HG03457 (cell line): ENCODE data around the gene SRSF2.
"Not testable (repeated sequence)": the region's sequence is repeated elsewhere in the genome, so short reads cannot be mapped to it uniquely, and the experiment has no call there.

Experiments
- ATAC-seq: cut with Tn5 transposase; IDR thresholded peaks from one replicate; pipeline ENCODE4 v1.9.1; 2021; ENCODE audit warnings: moderate number of reproducible peaks; ENCODE audit not compliant: unreplicated experiment

SRSF2 gene

DNA sequence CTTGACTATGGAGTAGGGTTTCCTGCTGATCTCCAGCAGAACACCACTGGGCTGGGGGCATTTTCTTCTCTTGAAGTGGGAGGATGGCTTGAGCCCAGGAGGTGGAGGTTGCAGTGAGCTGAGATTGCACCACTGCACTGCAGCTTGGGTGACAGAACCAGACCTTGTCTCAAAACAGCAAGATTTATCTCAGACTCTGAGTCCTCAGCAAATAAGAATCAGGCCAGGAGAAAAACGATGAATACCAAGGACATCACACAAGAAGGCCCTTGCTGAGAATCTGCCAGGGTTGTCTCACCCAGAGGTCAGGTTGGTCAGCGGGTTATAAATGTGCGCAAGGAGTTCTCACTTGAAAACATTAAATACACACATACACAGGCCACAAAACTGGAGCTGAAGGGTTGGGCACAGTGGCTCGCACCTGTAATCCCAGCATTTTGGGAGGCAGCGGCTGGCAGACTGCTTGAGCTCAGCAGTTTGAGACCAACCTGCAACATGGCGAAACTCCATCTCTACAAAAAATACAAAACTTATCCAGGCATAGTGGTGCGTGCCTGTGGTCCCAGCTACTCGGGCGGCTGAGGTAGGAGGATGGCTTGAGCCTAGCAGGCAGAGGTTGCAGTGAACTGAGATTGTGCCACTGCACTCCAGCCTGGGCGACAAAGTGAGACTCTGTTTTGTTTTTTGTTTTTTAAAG, 34.0 kb downstream of the SRSF2 start:
- ATAC-seq, result no peak

DNA sequence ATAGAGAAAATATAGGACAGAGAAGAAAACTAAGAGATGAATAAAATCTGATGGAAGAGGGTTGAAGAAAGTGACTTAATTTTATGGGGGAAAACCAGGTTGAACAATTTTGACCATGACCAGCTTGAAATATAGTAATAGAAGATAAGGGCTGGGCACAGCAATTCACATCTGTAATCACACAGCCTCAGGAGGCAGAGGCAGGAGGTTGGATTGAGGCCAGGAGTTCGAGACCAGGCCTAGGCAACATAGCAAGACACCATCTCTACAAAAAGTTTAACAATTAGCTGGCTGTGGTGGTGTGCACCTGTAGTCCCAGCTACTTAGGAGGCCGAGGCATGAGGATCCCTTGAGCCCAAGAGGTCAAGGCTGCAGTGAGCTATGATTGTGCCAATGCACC, 35.1 kb downstream of the SRSF2 start:
- ATAC-seq, result no peak

DNA sequence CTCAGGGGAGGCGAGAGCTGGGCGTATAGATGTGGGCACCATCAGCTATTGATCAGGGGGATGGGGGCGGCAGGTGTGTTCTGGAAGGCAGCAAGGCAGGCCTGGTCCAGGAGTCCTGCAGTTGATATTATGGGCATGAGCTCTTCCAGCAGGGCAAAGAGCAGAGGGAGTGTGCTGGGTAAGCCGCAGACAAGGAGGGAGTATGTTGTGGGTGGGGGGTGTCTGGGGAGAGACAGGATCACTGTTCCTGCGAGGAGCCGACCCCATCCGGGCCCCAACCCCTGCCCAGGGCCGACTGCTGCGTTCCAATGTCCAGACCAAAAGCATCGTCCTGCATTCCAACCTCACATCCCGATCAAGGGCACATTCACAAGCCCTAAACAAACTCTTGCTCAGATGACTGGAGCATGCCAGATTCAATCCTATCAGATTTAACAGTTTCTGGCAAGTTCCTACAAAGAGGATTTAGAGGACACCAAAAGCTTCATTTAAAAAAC, 35.6 kb downstream of the SRSF2 start:
- ATAC-seq, result no peak

DNA sequence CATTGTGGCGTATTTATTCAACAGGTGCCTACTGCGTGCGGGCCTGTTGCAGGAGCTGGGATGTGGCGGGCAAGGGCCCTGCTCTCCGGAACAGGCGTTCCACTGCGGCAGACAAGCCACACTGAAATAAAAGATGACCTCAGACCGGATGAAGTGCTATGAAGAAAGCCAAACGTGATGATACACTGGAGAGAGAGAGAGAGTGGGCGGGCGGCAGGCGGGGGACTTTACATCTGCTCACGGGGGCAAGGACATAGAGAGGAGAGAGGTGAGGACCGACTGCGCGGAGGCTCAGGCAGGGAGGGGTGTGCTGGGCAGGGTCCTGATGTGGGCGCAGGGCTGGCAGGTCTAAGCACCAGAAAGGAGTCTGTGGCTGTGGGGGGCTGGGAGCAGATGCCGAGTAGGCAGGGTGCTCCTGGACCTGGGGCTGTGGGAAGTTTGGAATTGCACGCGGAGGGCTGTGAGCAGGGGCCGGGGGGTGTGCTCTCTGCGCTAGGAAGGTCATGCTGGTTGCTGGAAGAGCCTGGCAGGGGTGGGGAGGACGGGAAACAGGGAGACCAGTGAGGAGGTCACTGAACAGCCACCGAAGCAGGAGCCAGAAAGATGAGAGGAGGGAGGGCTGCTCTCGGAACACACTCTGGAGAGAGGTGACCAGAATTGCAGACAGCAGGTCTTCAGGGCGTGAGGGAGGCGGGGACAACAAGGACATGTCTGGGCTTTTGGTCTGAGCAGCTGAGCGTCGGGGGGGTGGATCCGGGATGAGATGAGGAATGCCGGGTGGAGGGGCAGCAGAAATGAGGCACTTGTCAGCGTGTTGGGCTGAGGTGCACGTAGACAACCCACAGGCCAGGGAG, 36.3 kb downstream of the SRSF2 start:
- ATAC-seq, result no peak

DNA sequence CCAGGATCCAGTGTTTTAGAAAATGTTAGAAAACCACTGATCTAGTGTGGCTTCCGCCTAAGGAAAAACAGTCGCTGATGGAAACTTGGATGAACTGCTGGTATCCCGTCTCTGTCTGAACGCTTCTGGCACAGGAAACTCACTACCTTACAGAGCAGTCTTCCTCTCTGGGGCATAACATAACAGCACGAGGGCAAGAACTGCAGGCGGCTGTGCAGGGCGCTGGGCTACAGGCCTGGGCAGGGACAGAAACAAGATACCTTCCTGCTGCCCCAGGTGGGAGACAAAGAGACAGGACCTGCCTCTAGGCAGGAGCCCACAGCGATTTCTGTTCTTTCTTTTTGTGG, 36.9 kb downstream of the SRSF2 start:
- ATAC-seq, result no peak

DNA sequence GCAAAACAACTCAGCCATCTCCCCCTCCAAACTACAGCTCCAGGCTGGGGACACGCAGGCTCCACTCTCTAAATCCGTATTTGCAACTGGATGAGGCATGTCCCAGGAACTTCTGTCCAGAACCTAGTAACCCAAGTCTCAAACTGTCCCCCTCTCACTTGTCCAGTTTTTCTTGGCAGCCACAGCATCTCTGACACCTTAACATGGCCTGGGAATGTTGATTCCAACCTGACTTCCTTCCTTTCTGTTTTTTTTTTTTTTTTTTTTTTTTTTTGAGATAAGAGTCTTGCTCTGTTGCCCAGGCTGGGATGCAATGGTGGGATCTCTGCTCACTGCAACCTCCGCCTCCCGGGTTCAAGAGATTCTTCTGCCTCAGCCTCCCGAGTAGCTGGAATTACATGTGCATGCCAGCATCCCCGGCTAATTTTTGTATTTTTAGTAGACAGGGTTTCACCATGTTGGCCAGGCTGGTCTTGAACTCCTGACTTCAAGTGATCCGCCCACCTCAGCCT, 38.6 kb downstream of the SRSF2 start:
- not testable (repeated sequence) for ATAC-seq

DNA sequence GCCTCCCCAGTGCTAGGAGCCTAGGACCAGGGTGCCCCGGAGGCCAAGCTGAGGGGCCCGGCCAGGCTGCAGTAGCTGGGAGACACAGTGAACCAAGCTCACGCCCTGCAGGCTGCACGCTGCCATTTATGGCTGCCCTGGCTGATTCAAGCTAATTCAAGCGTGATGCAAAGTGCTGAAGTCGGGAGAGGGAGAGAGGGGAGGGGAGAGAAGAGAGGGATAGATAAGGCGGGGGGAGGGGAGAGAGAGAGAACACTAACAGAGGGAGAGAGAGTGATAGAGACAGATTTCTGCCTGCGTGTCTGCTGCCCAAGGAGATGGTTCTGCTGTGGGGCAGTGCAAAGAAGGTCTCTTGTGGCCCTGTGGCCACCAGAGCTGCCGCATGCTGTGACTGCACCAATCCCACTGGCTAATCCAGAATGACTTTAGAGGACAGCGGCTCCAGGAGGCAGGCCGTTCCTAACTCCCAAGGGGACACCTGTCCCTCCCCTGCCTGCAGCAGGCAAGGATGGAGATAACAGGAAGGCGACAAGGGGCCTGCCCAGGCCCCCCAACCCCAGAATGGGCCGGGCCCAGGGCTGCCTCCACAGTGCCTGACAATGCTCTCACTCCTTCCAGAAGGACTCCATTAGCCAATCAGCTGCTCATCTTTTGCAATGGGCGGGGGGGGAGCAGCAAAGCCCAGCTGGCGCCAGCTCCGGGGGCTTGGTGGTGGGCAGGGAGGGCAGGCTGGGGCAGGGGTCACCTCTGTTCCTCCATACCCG, 39.2 kb downstream of the SRSF2 start:
- ATAC-seq, result no peak

DNA sequence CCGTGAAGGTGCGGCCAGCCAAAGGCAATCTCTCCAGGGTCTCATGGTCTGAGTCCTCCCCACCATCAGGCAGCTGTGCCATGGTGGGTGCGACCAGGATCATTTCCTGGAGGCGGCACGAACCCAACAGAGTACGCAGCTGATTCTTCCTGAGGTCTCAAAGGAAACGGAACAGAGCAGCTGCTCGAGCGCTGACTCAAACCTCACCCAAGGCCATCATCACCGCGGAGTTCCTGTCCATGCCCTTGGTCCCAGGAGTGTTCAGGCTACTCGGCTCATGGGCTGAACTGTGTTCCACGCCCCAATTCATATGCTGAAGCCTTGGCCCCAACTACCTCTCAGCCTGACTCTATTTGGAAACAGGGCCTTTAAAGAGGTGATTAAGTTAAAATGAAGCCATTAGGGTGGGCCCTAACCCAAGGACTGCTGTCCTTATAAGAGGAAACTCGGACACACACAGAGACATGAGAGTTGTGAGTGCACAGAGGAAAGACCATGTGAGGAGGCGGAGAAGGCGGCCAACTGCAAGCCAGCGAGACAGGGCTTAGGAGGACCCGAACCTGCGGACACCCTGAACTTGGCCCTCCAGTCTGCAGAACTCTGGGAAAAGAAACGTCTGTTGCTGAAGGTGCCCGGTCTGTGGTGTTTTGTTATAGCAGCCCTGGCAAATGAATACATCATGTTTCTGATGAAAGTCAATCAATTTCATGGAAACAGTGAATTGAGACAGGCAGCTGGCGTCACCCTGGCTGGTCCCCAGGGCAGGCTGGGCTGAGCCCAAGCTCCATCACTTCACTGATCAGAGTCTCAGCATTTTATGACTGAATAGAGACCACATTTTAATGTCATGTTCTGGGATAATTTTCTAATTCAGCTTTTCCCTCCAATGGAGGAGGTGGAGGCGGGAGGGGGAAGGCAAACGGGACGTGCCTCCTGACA, 40.1 kb downstream of the SRSF2 start:
- no peak for ATAC-seq

DNA sequence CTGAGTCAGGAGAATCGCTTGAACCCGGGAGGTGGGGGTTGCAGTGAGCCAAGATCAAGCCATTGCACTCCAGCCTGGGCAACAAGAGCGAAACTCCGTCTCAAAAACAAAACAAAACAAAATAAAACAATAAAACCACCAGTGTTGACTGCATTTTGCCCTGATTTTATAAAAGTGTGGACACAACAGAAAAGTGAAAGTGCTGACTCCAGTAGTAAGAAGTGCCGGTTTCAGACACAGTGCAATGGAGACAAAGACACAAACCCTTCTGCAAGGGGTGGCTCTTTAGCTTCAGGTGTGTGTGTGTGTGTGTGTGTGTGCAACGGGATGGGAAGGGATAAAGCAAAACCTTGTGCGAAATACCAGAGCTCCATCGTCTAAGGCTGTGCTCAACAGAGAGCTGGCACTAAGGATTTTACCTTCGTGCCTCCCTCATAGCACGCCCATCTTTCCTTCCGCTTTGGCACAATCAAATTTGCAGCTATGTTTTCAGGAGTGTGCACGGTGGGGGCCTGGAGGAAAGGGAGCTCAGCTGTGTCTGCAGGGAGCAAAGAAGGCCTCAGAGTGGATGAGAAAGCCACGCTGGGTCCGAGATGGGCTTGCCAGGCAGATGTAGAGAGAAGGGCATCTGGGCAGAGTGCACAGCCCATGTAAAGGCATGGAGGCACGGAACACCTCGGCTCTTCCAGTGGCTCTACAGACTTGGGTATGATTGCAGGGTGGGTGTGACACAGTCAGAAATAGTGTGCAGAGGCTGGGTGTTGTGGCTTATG, 41.9 kb downstream of the SRSF2 start:
- no peak for ATAC-seq

DNA sequence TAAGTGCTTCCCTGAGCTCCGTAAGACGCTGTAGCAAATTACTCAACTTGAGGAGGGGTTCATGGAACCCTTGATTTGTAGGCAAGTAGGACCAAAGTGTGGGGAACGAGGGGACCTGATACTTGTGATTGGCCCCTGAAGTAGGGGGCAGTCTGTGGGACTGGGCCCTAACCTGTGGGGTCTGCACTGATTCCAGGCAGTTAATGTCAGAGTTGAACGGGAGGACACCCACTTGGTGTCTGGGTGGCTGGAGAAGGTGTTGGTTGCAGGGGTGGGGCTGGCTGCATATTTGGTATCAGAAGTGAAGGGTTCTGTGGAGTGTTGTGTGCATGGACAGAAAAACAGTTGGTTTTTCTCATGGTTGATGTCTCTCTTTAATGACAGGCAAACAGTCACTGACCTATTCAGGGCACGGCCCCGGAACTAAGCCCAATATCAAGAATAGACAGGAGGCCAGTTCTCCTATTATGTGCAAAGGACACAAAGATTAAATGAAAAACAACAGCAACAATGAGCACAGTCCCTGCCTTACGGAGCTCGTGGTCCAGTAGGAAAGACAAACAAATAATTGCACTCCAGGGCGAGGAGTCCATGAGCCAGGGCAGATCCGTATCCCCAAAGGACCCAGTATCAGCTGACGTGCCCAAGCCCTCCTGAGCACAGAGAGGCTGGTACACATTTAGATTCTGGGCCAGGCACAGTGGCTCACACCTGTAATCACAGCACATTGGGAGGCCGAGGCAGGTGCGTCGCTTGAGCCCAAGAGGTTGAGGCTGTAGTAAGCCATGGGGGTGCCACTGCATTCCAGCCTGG, 45.5 kb downstream of the SRSF2 start:
- ATAC-seq, result no peak

DNA sequence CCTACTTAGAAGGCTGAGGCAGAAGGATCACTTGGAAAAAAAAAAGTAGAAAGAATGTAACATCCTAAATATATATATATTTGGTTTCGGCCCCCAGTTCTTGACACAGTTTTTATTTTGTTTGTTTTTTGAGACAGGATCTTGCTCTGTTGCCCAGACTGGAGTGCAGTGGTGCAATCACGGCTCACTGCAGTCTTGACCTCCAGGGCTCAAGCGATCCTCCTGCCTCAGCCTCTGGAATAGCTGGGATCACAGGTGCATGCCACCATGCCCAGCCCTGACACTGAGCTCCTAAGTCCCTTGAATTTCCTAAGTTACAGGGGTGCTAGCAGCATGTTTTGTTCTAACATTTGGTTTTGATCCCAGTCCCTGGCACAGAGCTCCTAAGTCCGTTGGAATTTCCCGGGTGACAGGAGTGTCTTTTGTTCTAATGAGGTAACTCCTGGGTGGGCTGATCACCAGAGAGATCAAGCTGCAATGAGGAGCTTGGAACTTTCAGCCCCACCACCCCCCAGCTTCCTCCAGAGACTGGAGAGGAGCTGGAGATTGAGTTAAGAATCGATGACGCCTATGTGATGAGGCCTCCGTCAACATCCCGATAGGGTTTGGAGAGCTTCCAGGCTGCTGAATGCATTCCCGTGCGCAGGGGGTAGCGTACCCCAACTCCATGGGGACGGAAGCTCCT, 46.4 kb downstream of the SRSF2 start:
- no peak for ATAC-seq

DNA sequence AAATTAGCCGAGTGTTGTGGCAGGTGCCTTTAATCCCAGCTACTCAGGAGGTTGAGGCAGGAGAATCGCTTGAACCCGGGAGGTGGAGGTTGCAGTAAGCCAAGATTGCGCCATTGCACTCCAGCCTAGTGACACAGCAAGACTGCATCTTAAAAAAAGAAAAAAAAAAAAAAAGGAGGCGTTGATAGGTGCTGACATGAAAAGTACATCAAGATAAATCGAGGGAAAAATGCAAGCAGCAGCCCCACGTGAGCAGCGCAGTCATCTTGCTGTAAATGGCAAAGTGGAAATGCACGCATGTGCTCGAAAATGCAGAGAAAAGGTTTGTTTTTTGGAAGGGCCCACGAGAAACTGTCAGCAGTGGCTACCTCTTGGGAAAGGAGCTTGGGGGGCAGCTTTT, 47.3 kb downstream of the SRSF2 start:
- no peak for ATAC-seq

DNA sequence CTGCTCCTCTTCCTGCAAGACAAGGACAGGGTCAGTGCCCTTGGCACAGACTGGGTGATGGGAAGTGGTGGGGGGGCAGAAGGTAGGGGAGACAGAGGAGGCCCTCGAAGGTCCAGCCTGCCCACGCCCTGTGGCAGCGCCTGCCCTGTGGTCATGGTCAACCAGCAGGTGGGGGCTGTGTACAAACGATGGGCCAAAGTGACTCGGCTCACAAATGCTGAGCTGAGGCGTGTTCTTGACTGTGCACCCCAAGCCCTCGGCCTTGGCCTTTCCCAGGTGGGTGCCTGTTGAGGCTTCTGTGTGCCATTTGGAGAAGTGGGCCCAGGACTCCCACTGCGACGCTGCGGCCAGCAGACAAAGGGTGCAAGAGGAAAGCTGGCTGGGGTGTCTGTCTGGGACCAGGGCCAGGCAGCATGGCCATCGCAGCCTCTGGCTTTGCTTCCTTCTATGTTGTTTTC, 48.9 kb downstream of the SRSF2 start:
- ATAC-seq, result no peak

DNA sequence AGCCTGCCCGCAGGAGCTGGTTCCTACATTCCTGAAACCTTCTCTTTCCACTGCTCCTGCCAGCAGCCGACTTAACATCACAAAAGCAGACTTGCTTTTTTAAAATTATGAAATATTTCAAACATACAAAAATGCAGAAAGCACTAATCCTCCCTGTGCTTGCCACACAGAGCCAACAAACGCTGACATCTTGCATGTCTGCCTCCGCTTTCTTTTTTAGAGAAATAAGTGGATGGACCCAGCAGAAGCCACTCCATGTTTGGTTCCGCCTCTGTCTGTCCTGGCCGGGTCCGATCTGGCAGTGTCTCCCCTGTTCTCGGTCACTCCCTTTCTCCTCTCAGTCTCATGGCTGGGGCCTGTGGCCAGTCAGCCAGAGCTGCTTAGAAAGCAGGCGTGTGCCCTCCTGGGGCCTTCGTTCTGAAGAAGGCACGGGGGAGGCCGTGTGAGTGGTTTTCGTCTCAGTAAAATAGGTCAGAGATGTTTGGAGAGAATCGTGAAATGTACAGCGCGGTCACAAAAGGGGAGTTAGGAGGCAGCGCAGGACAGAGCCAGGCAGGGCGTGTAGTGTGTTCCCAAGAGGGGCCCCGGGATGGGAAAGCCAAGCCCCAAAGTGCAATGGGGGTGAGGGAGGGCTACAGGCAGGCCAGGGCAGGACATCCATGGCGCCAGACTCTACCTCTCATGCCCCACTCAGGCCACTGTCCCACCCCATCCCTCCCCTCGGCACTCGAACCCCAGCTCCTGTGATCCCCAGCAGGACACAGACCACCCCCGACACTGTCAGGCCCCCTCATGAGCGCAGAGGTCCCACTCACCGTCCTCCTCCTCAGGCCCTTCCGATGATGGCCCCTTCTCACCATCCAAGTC, 49.6 kb downstream of the SRSF2 start:
- ATAC-seq, result no peak

DNA sequence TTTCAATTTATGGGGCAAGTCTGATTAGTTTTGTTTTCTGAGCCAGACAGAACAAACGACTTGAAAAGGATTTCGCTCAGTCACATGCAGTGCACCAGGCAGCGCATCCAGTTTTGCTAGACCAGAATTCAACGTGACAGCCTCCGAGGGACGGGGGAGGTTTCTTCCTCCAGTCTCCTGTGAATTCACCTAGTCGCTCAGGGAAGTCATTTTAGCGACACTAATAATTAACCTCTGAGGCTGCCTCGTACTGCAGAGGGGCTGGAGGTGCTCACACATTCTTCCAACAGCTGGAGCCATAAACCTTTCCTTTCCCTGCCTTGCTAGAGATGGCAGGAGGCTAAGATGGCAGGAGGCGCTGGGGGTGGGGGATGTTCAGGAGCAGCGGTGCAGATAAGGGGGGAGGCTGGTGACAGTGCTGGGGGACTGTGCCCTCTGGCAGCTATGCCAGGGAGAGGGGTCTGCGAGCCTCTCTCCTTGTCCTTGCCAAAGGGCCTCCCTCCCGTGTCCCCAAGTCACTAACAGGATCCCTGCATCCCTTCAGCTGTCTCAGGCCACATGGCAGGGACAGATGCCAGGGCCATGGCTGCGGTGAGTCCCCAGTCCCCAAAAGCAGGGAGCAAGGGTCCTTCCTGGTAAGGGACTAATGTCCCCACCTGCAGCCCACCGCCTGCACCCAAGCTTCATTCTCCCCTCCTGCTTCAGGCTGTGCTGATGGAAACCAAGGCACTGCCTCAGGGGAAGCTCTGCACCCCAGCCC, 50.4 kb downstream of the SRSF2 start:
- no peak for ATAC-seq

DNA sequence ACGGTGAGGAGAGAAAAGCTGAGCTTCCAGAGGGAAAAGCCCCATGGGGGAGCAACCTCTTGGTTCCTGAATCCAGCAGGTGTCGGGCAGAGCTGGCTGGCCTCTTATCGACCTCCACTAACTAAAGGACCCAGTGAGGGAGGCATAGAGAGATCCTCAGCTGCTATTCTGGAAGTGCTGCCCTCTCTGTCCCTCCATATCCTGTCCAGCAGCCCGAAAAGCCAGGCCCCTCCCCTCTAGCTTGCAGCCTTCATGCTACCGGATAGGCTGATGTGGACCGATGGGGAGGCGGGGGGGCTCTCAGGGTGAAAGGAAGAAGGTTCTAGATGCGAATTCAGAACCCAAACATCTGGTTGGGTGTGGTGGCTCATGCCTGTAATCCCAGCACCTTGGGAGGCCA, 51.3 kb downstream of the SRSF2 start:
- ATAC-seq, result no peak
